T-helper 17 cell (primary cell): ENCODE data around the gene RAD51B. TPM values are rescaled to one million over a fixed set of nuclear protein-coding genes. Genes with fewer than 3 reads are reported as not detected.

ENCODE experiments used
- ATAC-seq: fragments of 150-1000 bp; cut with Tn5 transposase; 2 replicates; pipeline ENCODE4 v1.10.0; 2021; ENCODE audit warnings: mild to moderate bottlenecking, moderate library complexity
- DNase-seq, 3 donors: peaks; one replicate each; pipeline versions ENCODE4 v3.0.0 to v3.0.0-alpha.2; 2020 to 2021
- H3K9me3 ChIP-seq: one replicate; pipeline ENCODE4 v1.7.0; 2013; ENCODE audit warnings: low read length, mild to moderate bottlenecking; ENCODE audit not compliant: control insufficient read depth, poor library complexity, severe bottlenecking
- H3K27ac Mint-ChIP-seq: one replicate; pipeline ENCODE4 v1.8.0; 2022; ENCODE audit warnings: mild to moderate bottlenecking, moderate library complexity, mixed read lengths
- H3K27me3 Mint-ChIP-seq: one replicate; pipeline ENCODE4 v1.8.0; 2022; ENCODE audit warnings: mixed read lengths
- H3K36me3 Mint-ChIP-seq: one replicate; pipeline ENCODE4 v1.8.0; 2022; ENCODE audit warnings: low read depth, mixed read lengths
- H3K4me1 Mint-ChIP-seq: one replicate; pipeline ENCODE4 v1.8.0; 2022; ENCODE audit warnings: mild to moderate bottlenecking, mixed read lengths
- H3K4me3 Mint-ChIP-seq: one replicate; pipeline ENCODE4 v1.8.0; 2022; ENCODE audit warnings: mild to moderate bottlenecking, moderate library complexity, mixed read lengths
- total RNA-seq, 4 donors: library from RNA in 2 of 4; stranded (reverse) in 2 of 4; gene quantifications; one replicate each; pipeline ENCODE4 v1.2.3 and lab custom pipeline; 2022 to 2026

RAD51B gene
- total RNA-seq, 2 donors from 2014 or later, result 17.0 to 20.7 TPM

- H3K4me3 Mint-ChIP-seq, result no peak overlapping the region
- no peaks in the 10 kb centered on the region for H3K9me3 ChIP-seq
- peaks cover 27% of the 10 kb centered on the region for H3K4me1 Mint-ChIP-seq
- H3K27me3 Mint-ChIP-seq, result no peaks in the 10 kb centered on the region
- DNase-seq (no peak), ATAC-seq (no peak)
- peaks cover 1% of the 10 kb centered on the region for H3K36me3 Mint-ChIP-seq
- H3K27ac Mint-ChIP-seq, result no peak overlapping the region
Measured at GRCh38 chr14:68145539-68145938, 326.0 kb downstream of the RAD51B start.

- ATAC-seq, result no peak
- no peak for DNase-seq
- H3K36me3 Mint-ChIP-seq, result no peaks in the 10 kb centered on the region
- no peaks in the 10 kb centered on the region for H3K9me3 ChIP-seq
- no peak overlapping the region for H3K4me3 Mint-ChIP-seq
- H3K27me3 Mint-ChIP-seq, result no peaks in the 10 kb centered on the region
- peaks cover 23% of the 10 kb centered on the region for H3K4me1 Mint-ChIP-seq
- H3K27ac Mint-ChIP-seq, result no peak overlapping the region
Measured at GRCh38 chr14:68146818-68147217, 327.2 kb downstream of the RAD51B start.

DNA sequence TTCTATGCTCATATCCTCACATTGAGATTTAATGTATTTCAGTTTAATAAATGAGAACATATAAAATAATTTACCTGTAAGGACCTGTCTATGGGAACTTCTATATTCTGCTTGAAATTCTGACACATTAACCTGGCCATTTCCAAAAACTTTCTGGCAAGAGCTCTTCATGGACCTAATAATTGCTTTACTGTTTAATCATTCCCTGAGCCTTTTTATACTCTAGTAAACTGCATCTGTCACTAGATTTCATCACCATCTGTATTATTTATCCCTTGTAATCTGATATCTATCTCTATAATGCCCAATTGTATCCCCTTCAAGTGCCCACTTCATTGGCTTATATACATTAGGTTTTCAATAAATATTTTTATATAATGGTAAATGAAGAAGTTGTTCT is 327.7 kb downstream of the RAD51B start:
- Mint-ChIP-seq H3K36me3 (no peaks in the 10 kb centered on the region), H3K4me3 (no peak overlapping the region), H3K27me3 (no peaks in the 10 kb centered on the region), H3K4me1 (peaks cover 23% of the 10 kb centered on the region), H3K27ac (no peak overlapping the region)
- DNase-seq, result no peak
- H3K9me3 ChIP-seq, result no peaks in the 10 kb centered on the region
- ATAC-seq, result no peak

GRCh38 chr14:68148276-68148675 is 328.7 kb downstream of the RAD51B start:
- ATAC-seq (no peak), DNase-seq (no peak)
- H3K4me3 Mint-ChIP-seq, result no peak overlapping the region
- H3K9me3 ChIP-seq, result no peaks in the 10 kb centered on the region
- peaks cover 19% of the 10 kb centered on the region for H3K4me1 Mint-ChIP-seq
- no peaks in the 10 kb centered on the region for H3K27me3 Mint-ChIP-seq
- H3K36me3 Mint-ChIP-seq, result no peaks in the 10 kb centered on the region
- no peak overlapping the region for H3K27ac Mint-ChIP-seq

DNA sequence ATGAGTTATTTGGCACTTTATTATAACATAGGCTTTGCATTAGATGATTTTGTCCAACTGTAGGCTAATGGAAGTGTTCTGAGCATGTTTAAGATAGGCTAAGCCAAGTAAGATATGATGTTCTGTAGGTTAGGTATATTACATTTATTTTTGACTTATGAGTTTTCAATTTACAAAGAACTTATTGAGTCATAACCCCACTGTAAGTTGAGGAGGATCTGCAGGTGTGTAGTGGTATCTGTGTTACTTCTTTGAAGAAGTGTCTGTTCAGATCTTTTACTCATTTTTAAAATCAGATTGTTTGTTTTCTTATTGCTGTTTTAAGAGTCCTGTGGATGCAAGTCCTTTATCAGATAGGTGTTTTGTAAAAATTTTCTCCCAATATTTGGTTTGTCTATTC is 329.2 kb downstream of the RAD51B start:
- H3K27me3 Mint-ChIP-seq, result no peaks in the 10 kb centered on the region
- no peaks in the 10 kb centered on the region for H3K36me3 Mint-ChIP-seq
- H3K4me3 Mint-ChIP-seq, result no peak overlapping the region
- H3K27ac Mint-ChIP-seq, result no peak overlapping the region
- H3K9me3 ChIP-seq, result no peaks in the 10 kb centered on the region
- DNase-seq, result no peak
- peaks cover 16% of the 10 kb centered on the region for H3K4me1 Mint-ChIP-seq
- no peak for ATAC-seq

DNA sequence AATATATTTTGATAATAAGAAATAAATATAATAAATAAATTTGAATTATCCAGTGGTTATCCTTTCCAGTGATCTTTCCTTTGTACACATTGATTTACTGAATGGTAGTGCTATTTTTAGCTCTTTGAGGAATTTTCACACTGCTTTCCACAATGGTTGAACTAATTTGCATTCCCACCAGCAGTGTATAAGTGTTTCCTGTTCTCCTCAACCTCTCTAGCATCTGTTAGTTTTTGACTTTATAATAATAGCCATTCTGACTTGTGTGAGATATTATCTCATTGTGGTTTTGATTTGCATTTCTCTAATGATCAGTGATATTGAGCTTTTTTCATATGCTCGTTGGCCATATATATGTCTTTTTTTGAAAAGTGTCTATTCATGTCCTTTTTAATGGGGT is 333.7 kb downstream of the RAD51B start:
- DNase-seq, result no peak
- H3K4me1 Mint-ChIP-seq, result peaks cover 2% of the 10 kb centered on the region
- H3K36me3 Mint-ChIP-seq, result no peaks in the 10 kb centered on the region
- no peaks in the 10 kb centered on the region for H3K9me3 ChIP-seq
- no peaks in the 10 kb centered on the region for H3K27me3 Mint-ChIP-seq
- no peak overlapping the region for H3K27ac Mint-ChIP-seq
- ATAC-seq, result no peak
- no peak overlapping the region for H3K4me3 Mint-ChIP-seq

DNA sequence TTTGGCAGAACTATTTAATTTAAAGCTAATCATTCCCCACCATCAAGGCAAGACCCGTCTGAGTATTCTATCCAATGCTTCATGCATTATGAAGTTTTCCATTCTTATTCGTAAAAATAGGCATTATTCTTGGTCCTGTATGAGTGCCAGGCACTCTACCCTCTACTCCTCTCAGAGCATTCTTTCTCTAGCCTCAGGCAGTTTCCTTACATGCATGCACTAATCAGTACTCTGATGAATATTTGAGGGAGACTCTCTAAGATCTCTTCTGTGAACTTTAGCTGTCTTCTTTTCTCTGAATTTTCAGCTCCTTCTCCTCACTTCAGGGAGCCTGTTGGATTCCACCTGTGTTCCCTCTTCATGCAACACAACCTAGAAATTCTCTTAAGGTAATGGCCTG is 334.7 kb downstream of the RAD51B start:
- Mint-ChIP-seq H3K4me1 (peaks cover 2% of the 10 kb centered on the region), H3K27me3 (no peaks in the 10 kb centered on the region), H3K27ac (no peak overlapping the region), H3K36me3 (no peaks in the 10 kb centered on the region), H3K4me3 (no peak overlapping the region)
- H3K9me3 ChIP-seq, result no peaks in the 10 kb centered on the region
- ATAC-seq (no peak), DNase-seq (no peak)

- DNase-seq (no peak), ATAC-seq (no peak)
- Mint-ChIP-seq H3K27ac (no peak overlapping the region), H3K4me3 (no peak overlapping the region), H3K27me3 (no peaks in the 10 kb centered on the region), H3K4me1 (peaks cover 2% of the 10 kb centered on the region), H3K36me3 (no peaks in the 10 kb centered on the region)
- H3K9me3 ChIP-seq, result no peaks in the 10 kb centered on the region
Measured at GRCh38 chr14:68157971-68158371, 338.4 kb downstream of the RAD51B start.

GRCh38 chr14:68158640-68159039 is 339.1 kb downstream of the RAD51B start:
- ATAC-seq (no peak), DNase-seq (no peak)
- Mint-ChIP-seq H3K27ac (no peak overlapping the region), H3K36me3 (no peaks in the 10 kb centered on the region), H3K4me3 (no peak overlapping the region), H3K27me3 (no peaks in the 10 kb centered on the region), H3K4me1 (peaks cover 3% of the 10 kb centered on the region)
- H3K9me3 ChIP-seq, result no peaks in the 10 kb centered on the region

DNA sequence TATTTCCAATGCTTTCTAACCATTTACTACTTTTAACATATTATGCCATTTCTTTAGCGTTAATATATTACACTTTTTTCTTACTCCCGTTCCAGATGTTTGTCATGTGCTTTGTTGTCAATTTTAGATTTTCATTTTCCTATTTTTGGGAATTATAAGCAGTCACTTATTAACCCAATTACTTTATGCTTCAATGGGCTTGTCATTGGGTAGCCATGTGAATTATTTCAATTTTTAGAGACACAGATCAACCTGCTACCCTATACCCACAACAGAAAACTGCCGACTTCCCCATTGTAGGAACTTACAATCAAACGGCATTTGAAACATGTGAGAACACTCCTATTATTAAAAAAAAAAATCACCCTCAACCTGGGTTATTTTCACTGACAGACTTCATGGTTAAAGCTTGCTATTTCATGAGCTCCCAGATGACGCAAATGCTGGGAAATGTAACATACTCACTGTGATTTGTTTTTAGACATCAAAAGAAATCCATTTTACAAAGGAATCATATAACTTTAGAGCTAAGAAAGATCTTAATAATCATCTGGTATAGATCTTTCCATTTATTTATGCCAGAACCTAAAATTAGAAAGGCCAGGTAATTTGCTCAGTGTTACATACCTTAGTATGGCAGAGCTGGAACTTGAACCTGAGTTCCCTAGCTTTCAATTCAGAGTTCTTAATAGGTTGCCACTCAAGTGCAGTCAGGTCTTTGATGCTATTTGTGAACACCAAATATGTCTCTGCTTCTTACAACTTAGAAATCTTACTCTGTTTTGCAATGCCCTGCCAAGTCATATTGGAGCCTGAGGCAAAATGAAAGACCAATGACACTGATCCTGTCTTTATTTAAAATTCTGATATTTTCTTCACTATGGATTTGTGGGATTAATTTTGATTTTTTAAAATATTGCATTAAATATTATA is 340.4 kb downstream of the RAD51B start:
- H3K27ac Mint-ChIP-seq, result no peak overlapping the region
- H3K36me3 Mint-ChIP-seq, result no peaks in the 10 kb centered on the region
- H3K4me3 Mint-ChIP-seq, result no peak overlapping the region
- DNase-seq (no peak), ATAC-seq (no peak)
- H3K9me3 ChIP-seq, result no peaks in the 10 kb centered on the region
- H3K4me1 Mint-ChIP-seq, result peaks cover 3% of the 10 kb centered on the region
- H3K27me3 Mint-ChIP-seq, result no peaks in the 10 kb centered on the region

DNA sequence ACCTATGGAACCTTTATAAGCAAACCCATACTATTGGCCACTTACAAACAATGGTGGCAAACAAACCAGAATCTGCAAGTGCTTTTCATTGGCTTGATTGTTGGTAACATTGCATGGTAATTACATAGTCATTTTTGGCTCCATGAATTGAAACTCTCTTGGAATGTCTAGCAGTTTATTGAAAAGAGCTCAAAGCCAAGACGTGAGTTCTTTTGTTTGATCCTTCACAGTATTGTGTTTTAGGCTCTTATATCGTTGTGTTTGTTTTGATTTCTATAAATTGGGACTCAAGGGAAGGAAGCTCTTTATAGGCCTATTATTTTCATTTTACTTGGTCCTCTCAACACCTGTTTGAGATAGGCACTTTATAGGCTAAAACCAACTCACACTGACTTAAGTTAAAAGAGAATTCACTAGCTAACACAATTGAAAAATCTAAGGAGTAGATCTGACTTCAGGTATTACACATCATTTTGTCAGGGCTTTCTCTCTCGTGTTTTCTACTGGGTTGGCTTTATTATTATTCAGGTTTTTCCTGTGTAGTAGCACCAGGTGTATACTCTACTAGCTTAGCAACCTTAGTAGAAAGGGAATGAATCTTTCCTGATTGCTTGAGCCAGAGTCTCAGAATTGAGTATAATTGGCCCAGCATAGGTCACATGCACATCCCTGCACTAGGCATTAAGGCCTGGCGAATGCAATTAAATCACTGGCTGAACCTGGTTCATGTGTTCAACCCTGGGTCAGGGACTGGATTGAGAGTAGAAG is 341.4 kb downstream of the RAD51B start:
- no peaks in the 10 kb centered on the region for H3K9me3 ChIP-seq
- DNase-seq (no peak), ATAC-seq (no peak)
- Mint-ChIP-seq H3K4me1 (peaks cover 3% of the 10 kb centered on the region), H3K36me3 (no peaks in the 10 kb centered on the region), H3K27me3 (no peaks in the 10 kb centered on the region), H3K4me3 (no peak overlapping the region), H3K27ac (no peak overlapping the region)

DNA sequence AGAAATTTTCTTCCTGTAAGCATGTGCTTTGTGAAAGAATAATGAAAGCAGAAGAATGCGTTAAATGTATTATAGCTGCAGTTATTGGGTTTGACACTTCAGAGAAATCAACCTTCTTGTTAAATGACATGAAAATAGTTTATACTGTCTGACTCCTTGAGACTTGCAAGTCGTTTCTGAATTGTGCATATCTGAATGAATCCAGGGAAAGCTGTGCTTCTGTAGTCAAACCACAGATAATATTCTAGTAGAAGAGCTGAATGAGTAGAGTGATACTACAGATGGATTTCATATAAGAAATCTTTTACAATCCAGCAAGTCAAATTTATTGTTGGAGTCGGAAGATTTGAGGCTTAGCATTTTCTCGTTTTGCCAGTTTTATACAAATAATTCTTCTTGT is 343.3 kb downstream of the RAD51B start:
- Mint-ChIP-seq H3K27me3 (no peaks in the 10 kb centered on the region), H3K36me3 (no peaks in the 10 kb centered on the region), H3K4me1 (peaks cover 5% of the 10 kb centered on the region), H3K27ac (no peak overlapping the region), H3K4me3 (no peak overlapping the region)
- H3K9me3 ChIP-seq, result no peaks in the 10 kb centered on the region
- ATAC-seq (no peak), DNase-seq (no peak)

DNA sequence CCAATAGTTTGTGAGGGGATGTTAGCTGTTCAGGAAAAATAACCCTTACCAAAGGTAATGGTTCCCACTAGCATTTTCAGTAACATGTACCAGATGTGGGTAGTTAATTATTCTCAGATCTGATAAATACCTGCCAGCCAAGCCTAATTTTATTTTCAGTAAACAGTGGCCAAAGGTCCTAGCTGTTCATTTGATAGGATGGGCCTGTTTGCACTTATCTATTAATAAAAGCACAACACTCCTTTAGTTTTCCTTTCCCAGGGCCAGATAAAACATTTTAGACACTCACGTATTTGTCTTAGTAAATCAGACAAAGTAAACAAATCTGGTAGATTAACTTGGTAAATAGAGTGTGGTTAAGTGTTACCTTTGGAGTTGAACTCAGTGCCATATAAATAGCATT is 345.1 kb downstream of the RAD51B start:
- DNase-seq, result no peak
- H3K9me3 ChIP-seq, result no peaks in the 10 kb centered on the region
- Mint-ChIP-seq H3K36me3 (no peaks in the 10 kb centered on the region), H3K27ac (no peak overlapping the region), H3K4me1 (peaks cover 5% of the 10 kb centered on the region), H3K27me3 (no peaks in the 10 kb centered on the region), H3K4me3 (no peak overlapping the region)
- ATAC-seq, result no peak
